ENCODE results near the gene TUBB3. TPM values are rescaled to one million over a fixed set of nuclear protein-coding genes. Genes with fewer than 3 reads are reported as not detected.
A peak's percentile ranks its signal among the peaks of the same experiment; 100 is the strongest.

Gene TUBB3
- total RNA-seq, 1 donor from 2014 or later = 541 TPM

- peaks cover 33% of the 10 kb centered on the region for H3K4me1 Mint-ChIP-seq
- H3K36me3 Mint-ChIP-seq (ENCODE audit: low read depth) = no peaks in the 10 kb centered on the region
- H3K9me3 Mint-ChIP-seq = no peaks in the 10 kb centered on the region
- peak; percentile 64 for DNase-seq (ENCODE audit: low read depth, low spot score)
- no peak for TF ChIP-seq CTCF (conservative IDR thresholded peaks at IDR 0.05)
- H3K4me3 Mint-ChIP-seq = peak overlapping the region; percentile 96
- peak overlapping the region; percentile 81 for H3K27ac Mint-ChIP-seq (ENCODE audit: unreplicated experiment)
- peaks cover 11% of the 10 kb centered on the region for H3K27me3 Mint-ChIP-seq (ENCODE audit: low read depth)
Measured at GRCh38 chr16:89923640-89924296, 626 bp downstream of the TUBB3 start.

- TF ChIP-seq CTCF (conservative IDR thresholded peaks at IDR 0.05) = no peak
- Mint-ChIP-seq H3K4me1 (peaks cover 32% of the 10 kb centered on the region), H3K27ac (ENCODE audit: unreplicated experiment) (peak overlapping the region; percentile 81), H3K36me3 (ENCODE audit: low read depth) (no peaks in the 10 kb centered on the region), H3K9me3 (no peaks in the 10 kb centered on the region), H3K27me3 (ENCODE audit: low read depth) (peaks cover 11% of the 10 kb centered on the region), H3K4me3 (peak overlapping the region; percentile 96)
- peak; percentile 64 for DNase-seq (ENCODE audit: low read depth, low spot score)
Measured at GRCh38 chr16:89924297-89924924, 1.3 kb downstream of the TUBB3 start.

- H3K36me3 Mint-ChIP-seq (ENCODE audit: low read depth) = peaks cover under 1% of the 10 kb centered on the region
- no peak overlapping the region for H3K27ac Mint-ChIP-seq (ENCODE audit: unreplicated experiment)
- H3K4me1 Mint-ChIP-seq = peaks cover 27% of the 10 kb centered on the region
- H3K4me3 Mint-ChIP-seq = peak overlapping the region; percentile 96
- no peaks in the 10 kb centered on the region for H3K9me3 Mint-ChIP-seq
- TF ChIP-seq CTCF (conservative IDR thresholded peaks at IDR 0.05) = no peak
- peaks cover 11% of the 10 kb centered on the region for H3K27me3 Mint-ChIP-seq (ENCODE audit: low read depth)
- no peak for DNase-seq (ENCODE audit: low read depth, low spot score)
Measured at GRCh38 chr16:89924925-89925307, 1.8 kb downstream of the TUBB3 start.

GRCh38 chr16:89925596-89926079, 2.5 kb downstream of the TUBB3 start:
- H3K27ac Mint-ChIP-seq (ENCODE audit: unreplicated experiment) = peak overlapping the region; percentile 86
- H3K27me3 Mint-ChIP-seq (ENCODE audit: low read depth) = peaks cover 11% of the 10 kb centered on the region
- no peak for TF ChIP-seq CTCF (conservative IDR thresholded peaks at IDR 0.05)
- H3K9me3 Mint-ChIP-seq = no peaks in the 10 kb centered on the region
- DNase-seq (ENCODE audit: low read depth, low spot score) = no peak
- peaks cover 3% of the 10 kb centered on the region for H3K36me3 Mint-ChIP-seq (ENCODE audit: low read depth)
- H3K4me3 Mint-ChIP-seq = peak overlapping the region; percentile 96
- H3K4me1 Mint-ChIP-seq = peaks cover 24% of the 10 kb centered on the region

GRCh38 chr16:89931305-89931896, 8.3 kb downstream of the TUBB3 start:
- Mint-ChIP-seq H3K27me3 (ENCODE audit: low read depth) (no peaks in the 10 kb centered on the region), H3K36me3 (ENCODE audit: low read depth) (peaks cover 21% of the 10 kb centered on the region), H3K27ac (ENCODE audit: unreplicated experiment) (no peak overlapping the region), H3K9me3 (no peaks in the 10 kb centered on the region), H3K4me1 (peaks cover 5% of the 10 kb centered on the region), H3K4me3 (peak overlapping the region; percentile 47)
- no peak for DNase-seq (ENCODE audit: low read depth, low spot score)
- TF ChIP-seq CTCF (conservative IDR thresholded peaks at IDR 0.05) = no peak
